HG02798 (cell line): ENCODE results near the gene ABCA3.

ENCODE experiments used
- ATAC-seq: cut with Tn5 transposase; IDR thresholded peaks from one replicate; pipeline ENCODE4 v1.9.1; 2021; ENCODE audit warnings: mild to moderate bottlenecking; ENCODE audit not compliant: unreplicated experiment, poor library complexity

ABCA3 gene

GRCh38 chr16:2237493-2238149 is 102.9 kb downstream of the ABCA3 start:
- ATAC-seq, result no peak

GRCh38 chr16:2237102-2237482 is 103.4 kb downstream of the ABCA3 start:
- ATAC-seq, result no peak

DNA sequence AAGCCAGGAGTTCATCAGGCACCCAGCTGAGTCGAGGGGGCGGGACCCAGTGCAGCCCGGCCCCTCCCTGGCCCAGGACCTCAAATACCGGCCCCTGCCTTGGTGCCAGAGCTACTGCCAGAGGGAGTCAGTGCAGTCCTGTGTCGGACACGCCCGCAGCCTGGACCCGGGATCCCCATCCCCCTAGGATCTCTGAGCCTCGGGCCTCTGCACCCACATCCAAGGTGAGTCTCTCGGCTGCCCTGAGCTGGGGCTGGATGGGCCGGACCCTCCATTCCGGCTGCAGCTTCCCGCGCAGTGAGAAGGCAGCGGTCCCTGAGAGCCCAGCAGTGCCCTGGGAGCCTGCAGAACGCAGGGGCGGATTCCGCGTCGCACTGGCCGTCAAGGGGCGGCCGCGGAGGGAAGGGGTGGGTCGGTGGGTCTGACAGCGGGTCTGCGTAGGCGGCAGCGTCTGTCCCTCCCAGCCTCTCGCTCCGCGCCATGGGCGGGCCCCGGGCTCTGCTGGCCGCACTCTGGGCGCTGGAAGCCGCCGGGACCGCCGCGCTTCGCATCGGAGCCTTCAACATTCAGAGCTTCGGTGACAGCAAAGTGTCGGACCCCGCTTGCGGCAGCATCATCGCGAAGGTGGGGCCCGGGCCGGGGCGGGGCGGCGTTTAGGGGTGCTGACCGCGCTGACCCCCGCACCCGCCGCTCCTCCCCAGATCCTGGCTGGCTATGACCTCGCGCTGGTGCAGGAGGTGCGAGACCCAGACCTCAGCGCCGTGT is 104.0 kb downstream of the ABCA3 start, which contains the start of gene DNASE1L2:
DNASE1L2 (plus strand) TSS at position 108 of the 765 bp plus-strand sequence; CDS start at position 481, 373 bp downstream.
- ATAC-seq, result no peak

GRCh38 chr16:2235695-2236336 is 104.7 kb downstream of the ABCA3 start:
- no peak for ATAC-seq

GRCh38 chr16:2235234-2235651 is 105.3 kb downstream of the ABCA3 start:
- no peak for ATAC-seq

- ATAC-seq, result no peak
These were observed 105.7 kb downstream of the ABCA3 start for GRCh38 chr16:2234813-2235170.

GRCh38 chr16:2233872-2234812 is 106.4 kb downstream of the ABCA3 start:
- no peak for ATAC-seq

DNA sequence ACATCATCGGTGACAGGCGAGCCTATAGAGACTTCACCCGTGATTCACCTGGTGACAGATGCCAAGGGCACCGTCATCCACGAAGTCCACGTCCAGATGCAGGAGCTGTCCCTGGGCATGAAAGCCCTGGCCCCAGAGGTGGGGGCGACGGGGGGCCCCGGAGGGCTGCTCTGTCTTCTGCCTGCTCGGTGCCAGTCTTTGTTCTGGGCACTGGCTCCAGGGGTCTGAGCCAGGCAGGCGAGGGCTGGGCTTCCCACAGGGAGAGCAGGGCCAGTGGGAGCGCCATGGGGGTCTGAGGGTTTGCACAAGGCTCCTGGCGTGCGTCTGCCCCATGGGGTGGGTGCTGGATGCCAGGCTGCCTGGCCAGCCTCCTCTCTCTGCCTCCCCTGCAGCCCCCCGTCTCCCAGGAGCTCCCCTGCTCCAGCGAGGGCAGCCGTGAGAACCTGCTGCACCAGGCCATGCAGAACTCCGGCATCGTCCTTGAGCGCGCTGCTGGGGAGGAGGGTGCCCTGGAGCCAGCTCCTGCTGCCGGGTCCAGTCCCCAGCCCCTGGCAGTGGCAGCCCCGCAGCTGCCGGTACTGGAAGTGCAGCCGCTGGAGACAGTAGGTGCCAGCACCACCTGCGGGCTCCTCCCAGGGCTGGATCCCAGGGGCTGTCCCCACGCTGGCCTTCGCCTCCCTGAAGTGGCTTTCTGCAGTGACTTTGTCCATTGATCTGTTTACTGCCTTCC is 107.3 kb downstream of the ABCA3 start:
- ATAC-seq, result no peak

GRCh38 chr16:2232094-2232990 is 108.2 kb downstream of the ABCA3 start:
- no peak for ATAC-seq

DNA sequence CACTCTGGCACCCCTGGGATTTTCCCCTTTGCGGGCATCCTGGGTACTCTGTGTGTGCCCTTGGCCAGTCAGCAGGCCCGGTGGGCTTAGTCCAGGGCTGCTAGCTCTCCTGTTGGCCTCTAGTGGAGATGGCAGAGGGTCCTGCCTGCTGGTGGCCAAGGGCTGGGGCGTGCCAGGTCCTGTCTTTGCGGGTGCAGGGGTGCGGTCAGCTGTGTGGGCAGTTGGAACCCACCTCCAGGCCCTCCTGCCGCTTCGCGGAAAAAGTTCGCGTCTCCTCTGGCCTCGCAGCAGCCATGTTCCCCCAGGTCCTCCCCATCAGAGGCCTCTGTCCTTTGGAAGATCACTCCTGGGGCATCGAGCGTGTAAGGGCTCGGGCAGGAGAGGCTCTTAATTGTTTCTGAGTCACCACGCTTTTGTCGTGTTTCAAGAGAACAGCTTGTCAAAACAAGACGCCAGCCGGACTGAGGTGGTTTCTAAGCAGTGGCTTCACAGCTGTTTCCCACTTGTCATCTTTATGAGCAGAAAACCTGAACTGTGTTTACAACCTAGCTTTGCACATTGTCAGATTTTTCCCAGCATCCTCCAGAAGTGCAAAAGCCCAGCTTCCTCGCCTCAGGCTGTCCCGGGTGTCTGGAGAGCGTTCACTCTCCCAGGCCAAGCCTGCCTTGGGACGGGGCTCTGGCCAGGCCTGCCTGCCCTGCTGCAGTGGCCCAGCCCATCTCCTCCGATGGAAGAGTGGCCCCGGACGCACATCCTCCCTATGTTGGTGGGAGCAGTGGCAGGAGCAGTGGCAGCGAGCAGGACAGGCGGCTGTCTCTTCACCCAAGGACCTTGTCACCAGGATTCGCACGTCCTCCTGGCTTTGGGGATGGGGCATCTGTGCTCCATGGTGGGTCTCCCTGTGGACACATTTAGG is 109.3 kb downstream of the ABCA3 start:
- no peak for ATAC-seq

- ATAC-seq, result no peak
These were observed 110.2 kb downstream of the ABCA3 start for GRCh38 chr16:2230376-2230775.

GRCh38 chr16:2229632-2230250 is 110.8 kb downstream of the ABCA3 start:
- ATAC-seq, result no peak

GRCh38 chr16:2229091-2229490 is 111.4 kb downstream of the ABCA3 start:
- no peak for ATAC-seq

GRCh38 chr16:2228161-2228824 is 112.2 kb downstream of the ABCA3 start:
- ATAC-seq, result no peak

- ATAC-seq, result no peak
These were observed 113.6 kb downstream of the ABCA3 start for GRCh38 chr16:2226918-2227317.

GRCh38 chr16:2226245-2226793 is 114.2 kb downstream of the ABCA3 start:
- no peak for ATAC-seq
